ELR (cell line): ENCODE data around the gene HOXB3.
"Not testable (repeated sequence)": the region's sequence is repeated elsewhere in the genome, so short reads cannot be mapped to it uniquely, and the experiment has no call there.

Experiments used
- DNase-seq: peaks from one replicate; pipeline ENCODE4 v3.0.0-alpha.2; 2015; ENCODE audit warnings: low read depth

Gene HOXB3

DNA sequence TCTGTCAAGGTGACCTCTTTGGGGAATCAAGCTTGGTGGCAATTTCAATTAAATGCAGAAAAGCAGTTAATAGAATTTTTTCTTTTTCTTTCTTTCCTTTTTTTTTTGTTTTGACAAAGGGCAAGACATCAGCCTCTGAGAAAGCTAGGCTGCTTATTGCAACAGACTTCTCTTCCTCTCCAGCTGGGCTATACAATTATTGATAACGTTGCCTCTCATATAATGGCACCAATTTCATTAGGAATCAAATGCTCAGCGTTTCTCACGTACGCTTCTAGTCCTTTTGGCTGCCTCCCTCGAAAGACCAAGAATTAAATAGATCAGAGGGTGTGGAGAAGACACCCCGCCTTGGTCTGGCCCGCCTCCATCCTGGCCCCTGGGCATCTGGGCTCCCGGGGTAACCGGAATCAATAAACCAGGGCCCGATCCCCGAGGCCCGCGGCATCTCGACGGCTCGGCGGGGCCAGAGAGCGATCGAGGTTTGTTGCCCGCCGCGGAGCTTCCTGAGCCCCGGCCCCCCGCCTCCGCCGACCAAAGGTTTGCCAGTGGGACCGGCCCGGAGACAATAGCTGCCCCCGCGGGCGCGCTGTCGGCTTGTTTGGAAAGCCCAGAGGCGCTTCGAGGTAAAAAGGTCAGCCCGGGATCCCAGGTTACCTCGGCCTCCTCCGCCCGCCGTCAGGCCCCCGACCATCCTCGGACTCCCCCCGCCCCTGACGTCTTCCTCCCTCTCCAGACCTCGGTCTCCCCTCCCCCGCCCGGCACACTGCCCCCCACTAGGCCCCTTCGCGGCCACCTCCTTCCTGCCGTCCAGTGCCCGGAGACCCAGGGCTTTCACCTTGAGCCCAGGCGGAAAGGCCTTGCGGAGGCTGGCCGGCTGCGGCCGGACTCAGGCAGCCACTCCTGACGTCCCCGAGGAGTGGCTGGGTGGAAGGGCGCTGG lies 63.2 kb downstream of the HOXB3 start:
- DNase-seq: no peak

DNA sequence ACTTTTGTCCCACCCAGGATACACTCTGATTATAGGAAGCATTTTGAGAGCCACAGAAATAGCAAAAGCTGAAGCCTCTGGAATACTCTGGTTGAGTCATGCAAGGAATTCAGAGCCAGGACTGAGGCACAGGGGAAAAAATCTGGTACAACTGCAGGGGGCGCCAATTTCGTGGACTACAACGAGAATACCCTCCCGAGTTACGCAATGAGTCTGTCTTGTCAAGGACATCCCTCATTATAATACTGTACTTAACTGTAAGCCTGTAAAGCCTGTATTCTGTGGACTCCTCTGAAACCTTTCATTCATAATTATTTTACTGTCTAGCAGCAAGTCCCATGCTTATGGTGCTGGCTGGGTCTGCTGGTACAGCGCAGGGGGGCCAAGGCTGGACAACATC lies 67.0 kb downstream of the HOXB3 start:
- DNase-seq: no peak

DNA sequence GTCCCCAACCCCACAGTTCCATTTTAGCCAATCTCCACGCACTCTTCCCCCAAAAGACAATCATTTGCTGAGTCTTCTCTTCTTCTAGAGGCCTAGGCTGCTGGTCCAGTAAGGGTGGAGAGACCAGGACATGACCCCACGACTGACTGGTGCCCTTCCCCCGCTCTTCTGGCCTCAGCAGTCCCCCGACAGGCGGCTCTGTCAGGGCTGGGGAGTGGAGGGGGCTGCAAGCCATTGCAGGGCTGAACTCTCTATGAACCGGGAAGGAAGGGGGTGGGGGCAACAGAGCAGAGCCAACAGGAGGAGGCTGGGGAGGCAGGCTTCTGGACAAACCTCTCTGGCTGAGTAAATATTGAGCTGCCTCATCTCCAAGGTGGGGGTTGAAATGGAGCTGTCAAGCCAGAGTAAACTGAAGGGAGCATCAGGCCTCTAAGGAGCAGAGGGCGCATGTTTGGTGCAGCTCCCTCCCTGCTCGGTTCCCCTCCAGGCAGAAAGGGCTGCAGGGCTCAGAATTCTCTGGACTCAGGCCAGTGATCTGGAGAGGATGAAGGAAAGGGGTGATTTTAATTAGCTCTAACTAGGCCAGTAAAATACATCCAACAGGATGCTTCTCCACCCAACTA lies 67.9 kb downstream of the HOXB3 start:
- no peak for DNase-seq

DNA sequence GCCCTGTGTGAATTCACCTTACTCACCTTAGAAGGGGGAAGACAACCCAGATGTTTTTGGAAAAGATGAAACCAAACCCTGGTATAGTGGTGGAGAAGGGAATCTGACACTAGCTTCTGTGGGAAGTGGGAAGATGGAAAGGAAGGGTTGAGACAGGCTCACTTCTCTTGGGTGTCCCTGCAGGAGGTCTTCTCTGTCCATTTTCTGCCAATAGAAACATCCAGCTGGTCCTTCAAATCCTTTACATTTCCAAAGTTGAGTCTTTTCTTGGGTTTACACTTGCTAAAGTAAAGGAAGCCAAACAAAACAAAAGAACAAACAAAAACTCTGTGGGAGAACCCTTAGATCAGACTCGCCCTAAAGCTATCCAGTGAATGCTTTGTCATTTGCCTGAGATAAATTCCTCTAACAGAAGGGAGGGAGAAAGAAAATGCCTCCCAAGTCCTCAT lies 69.4 kb downstream of the HOXB3 start:
- peak; percentile 46 for DNase-seq

DNA sequence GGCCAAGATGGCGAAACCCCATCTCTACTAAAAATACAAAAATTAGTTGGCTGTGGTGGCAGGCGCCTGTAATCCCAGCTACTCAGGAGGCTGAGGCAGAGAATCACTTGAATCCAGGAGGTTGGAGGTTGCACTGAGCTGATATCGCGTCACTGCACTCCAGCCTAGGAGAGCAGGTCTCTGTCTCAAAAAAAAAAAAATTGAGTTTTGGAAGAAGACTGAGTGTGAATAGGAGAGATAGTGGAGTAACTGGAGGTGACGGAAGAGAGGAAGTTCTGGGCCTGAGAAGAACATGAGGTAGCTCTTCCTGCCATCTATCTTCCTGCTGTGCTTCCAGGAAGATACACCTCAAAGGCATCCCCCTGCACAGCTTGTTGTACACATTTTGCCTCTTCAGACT lies 70.6 kb downstream of the HOXB3 start:
- no peak for DNase-seq

DNA sequence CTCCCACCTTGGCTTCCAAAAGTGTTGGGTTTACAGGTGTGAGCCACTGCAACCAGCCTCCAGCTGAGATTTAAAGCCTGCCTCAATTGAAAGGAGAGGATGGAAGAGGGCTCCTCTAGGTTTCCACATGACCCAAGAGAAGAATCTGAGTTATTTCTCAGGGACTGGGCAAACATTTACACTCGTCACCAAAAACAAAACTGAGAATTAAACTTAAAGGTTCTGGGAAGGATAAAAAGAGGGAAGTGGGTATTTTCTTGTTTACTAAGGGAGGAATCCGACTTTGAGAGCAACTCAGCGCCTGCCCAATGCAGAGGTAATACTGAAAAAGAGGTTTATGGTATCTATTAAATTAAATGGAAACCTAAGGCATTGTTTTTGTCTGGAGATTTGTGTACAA lies 72.6 kb downstream of the HOXB3 start:
- no peak for DNase-seq

DNA sequence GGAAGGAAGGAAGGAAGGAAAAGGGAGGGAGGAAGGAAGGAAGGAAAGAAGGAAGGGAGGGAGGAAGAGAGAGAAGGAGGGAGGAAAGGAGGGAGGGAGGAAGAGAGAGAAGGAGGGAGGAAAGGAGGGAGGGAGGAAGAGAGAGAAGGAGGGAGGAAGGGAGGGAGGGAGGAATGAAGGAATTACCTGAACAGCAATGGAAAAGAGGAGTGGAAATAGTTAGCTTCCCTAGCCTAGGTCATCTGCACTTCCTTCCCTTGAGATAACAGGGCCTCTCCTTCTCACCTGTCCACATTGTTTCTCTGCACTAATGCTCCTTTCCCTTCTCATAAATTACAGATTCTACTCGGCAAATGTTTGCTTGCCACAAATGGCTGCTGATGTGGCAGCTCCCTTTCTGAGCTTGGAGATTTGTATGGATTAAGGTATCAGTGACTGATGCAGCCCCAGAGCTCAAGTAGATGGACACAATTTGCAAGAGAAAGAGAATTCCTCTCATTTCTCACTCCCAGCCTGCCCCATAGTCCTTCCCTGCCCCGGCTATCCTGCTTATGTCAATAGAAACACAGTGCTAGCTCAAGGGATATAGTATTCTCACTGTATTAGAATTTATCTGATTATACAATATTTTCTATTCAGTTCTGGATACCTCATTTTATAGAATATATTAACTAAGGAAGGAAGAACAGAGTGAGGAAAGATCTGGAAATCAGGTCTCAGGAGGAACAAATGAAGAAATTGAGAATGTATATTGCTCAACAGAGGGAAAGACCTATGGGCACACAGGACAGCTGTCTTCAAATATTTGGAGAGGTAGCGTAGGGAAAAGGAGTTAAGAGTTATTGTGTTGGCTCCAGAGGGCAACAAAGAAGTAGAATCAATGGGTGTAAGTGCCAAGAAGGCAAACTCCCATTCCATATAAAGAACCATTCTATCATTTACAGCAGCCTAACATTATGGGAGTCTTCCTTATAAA lies 73.8 kb downstream of the HOXB3 start:
- DNase-seq: no peak

DNA sequence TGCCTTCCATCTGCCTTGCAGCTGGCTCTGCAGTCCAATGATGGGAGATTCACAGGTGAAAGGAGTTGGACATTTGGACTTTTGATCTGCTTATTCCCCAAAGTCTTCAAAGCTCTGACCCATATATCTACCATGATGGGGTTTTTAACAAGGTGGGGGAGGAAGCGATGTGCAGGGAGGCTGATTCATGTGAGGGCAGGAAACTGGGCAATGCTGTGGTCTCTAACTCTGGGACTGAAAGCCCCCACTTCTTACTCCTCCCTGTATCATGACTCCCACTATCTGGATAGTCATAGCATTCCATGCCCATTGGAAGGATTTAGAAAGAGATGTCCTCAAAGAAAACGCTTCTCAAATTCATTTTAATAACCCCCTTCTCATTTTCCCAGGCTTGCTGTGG lies 75.6 kb downstream of the HOXB3 start:
- DNase-seq: no peak

DNA sequence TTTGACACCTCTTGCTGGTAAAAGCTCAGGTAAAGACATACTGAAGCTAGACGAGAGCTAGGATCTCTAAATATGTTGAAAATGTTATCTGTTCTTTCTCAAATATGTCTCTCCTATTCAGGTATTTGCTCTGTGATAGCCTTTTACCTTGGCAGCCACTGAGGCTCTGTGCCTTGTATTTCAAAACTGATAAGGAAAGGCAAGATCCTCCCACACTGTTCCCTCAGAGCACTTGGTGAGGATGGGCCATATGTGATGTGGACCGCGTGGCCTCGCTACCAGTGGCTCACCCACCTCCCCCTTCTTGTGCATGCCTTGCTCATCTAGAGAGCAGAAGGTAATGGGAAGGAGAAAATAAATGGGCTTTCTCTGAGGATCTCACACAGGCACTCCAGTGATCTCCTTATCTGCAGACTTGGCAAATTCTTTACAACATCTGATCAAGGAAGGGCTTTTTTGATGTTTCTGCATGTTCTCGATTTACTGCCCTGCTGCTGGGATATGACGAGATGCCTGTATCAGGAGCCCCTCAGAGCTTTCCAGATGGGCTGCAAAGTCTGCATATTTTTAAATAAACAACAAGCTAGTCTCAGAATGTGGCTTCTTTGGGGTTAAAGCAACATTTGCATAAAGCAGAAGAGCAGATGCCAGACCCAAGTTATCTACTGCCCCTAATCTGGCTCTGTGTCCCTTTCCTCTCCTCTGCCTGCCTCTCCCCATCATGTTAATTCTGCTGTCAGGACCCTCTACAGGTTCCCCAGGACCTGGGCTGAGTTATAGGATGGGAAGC lies 76.2 kb downstream of the HOXB3 start:
- no peak for DNase-seq

DNA sequence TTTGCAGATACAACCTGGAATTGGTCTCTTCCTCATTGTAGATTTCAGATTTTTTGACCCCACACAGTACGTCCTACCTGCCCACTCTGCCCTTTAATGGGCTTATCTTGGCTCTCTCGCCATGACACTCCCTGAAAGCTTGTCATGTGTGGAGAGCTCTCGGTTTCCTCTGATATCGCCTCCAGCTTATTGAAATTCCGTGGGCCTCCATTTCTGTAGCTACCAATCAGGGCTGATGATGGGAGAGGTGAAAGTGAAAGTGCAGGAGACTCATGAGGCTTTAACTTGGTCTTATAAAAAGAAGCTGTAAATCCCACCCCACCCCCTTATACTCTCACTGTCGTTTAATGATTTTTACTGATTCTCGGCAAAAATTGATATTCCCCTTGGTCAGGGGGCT lies 76.9 kb downstream of the HOXB3 start:
- DNase-seq: no peak

DNA sequence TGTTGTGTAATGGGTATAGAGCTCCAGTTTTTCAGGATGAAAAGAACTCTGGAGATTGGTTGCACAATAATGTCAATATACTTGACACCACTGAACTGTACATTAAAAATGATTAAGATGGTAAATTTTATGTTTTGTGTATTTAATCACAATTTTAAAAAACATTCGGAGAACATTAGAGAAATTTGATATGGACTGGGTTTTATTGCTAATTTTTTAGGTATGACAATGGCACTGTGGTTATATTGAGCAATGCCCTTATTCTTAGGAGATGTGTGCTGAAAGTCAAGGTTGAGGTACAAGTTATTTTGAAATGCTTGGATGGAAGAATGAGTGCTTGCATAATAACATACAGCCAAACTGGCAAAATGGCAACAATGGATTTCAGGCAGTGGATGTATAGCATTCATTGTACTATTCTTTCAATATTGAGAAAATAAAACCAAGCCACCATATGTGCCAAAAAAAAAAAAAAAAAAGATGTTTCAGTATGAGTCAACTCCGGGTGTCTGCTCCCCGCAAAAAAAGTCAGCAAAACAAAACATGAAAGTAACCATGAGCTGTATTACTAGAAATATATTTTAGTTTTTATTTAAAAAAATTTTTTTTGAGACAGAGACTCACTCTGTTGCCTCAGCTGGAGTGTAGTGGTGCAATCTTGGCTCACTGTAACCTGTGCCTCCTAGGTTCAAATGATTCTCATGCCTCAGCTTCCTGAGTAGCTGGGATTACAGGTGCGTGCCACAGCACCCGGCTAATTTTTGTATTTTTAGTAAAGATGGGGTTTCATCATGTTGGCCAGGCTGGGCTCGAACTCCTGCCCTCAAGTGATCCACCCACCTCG lies 79.1 kb downstream of the HOXB3 start:
- DNase-seq: peak; percentile 54

DNA sequence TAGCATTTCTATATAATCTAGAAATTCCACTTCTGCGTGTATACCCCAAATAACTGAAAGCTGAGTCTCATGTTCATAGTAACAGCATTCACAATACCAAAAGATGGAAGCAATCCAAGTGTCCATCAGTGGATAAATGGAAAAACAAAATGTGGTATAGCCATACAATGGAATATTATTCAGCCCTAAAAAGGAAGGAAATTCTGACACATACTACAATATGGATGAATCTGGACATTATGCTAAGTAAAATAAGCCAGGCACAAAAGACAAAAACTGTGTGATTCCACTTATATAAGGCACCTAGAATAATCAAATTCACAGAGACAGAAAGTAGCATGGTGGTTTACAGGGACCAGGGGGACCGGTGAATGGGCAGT lies 79.7 kb downstream of the HOXB3 start:
- DNase-seq: no peak

DNA sequence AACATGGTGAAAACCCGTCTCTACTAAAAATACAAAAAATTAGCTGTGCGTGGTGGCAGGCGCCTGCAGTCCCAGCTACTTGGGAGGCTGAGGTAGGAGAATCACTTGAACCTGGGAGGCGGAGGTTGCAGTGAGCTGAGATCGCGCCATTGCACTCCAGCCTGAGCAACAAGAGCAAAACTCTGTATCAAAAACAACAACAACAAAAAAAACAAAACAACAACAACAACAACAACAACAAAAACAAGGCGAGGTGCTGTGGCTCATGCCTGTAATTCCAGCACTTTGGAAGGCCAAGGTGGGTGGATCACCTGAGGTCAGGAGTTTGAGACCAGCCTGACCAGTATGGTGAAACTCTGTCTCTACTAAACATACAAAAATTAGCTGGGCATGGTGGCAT lies 80.3 kb downstream of the HOXB3 start:
- not testable (repeated sequence) for DNase-seq

DNA sequence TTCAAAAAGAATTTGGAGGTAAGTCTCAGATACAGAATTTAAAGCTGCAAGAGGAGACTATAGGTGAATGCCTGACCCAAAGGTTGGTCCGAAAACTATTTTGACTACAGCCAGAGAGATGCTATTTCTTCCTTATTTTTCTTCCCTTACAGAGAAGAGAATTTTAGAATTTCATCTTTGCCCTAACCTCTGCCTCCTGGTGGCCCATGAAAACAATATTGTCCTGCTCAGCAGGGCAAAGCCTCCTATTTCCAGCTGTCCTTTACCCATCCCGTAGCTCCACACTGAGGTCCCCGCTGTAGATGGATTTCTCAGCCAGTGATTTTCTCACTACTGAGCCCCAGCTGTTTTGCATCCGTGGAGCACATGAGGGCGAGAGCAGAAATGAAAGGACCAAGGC lies 83.8 kb downstream of the HOXB3 start:
- DNase-seq: no peak

DNA sequence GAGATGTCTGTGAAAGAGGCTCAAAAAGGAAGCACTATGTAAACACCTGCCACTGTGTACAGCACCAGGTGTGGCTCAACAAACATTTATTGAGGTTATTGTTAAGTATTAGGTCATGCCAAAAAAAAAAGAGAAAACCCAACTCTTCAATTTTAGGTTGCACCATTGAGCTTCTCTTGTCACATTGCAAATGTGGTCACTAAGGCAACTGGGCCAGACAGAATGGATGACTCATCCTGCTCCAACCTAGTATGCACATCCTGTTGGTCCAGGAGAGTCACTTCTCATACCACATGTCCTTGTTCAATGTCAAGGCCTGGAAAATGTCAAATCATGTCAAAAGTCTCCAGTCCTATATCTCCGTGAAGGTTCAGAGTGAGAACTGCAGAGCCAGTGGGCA lies 84.3 kb downstream of the HOXB3 start:
- peak; percentile 92 for DNase-seq

DNA sequence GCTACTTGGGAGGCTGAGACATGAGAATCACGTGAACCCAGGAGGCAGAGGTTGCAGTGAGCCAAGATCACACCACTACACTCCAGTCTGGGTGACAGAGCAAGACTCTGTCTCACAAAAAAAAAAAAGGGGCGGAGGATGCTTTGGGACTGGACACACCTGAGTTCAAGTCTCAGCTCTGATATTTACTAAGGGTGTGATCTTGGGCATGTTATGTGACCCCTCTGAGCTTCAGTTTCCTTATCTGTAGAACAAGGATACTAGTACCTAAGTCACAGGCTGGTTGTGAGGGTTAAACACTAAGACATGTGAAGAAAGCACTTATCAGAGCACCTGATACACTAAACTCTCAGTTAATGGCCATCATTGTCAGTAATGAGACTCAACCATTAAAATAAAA lies 85.1 kb downstream of the HOXB3 start:
- DNase-seq: no peak

DNA sequence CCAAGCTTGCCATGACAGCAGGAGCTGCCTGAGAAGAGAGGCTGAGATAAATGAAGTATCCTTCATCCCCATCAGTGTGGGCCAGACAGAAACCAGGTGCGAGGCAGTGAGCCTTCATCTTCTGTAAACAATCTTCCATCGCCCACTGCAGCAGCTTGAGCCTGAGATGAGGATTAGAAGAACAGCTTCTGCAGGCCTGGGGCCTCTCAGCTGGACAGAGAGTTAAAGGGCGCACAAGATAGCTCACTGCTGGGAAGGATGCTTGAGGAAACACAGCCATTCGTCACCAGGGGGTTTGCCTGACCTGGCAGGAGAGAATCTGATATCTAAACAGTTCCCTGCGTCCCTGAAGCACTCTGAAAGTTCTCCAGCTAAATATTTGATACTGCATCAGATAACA lies 86.3 kb downstream of the HOXB3 start:
- DNase-seq: no peak

DNA sequence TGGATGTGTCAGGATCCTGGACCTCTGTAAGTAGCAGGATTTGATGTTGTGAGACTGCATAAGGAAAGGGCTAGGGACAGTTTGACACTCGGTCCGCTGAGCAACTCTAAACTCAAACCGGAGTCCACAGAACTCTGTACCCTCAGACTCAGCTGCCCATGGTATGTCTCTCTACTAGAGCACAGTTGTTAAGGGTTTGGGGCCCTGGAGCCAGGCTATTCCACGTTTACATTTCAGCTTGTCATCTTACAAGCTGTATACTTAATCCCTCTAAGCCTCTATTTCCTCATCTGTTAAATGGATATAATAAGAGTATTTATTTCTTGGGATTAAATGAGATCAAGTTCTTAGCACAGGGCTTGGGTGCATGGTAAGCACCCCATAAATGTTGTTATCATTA lies 87.1 kb downstream of the HOXB3 start:
- DNase-seq: no peak

DNA sequence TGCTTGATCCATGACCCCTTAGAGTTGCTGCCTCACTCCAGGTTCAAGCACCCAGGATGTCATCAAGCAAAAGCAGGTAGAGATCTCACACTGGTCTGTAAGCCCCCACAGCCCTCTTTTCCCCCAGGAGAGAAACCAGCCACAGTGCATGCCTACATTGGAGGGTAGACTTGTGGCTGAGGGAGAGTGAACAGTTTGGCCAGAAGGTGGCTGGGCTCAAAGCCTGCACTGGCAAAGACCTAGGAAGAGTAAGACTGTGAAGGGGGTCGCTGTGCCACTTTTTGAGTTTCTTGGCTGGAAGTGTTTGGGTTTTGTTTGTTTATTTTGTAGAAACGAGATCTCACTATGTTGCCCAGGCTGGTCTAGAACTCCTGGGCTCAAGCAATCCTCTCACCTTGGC lies 87.7 kb downstream of the HOXB3 start:
- no peak for DNase-seq
